ENCODE results near the gene PIGO.

DNA sequence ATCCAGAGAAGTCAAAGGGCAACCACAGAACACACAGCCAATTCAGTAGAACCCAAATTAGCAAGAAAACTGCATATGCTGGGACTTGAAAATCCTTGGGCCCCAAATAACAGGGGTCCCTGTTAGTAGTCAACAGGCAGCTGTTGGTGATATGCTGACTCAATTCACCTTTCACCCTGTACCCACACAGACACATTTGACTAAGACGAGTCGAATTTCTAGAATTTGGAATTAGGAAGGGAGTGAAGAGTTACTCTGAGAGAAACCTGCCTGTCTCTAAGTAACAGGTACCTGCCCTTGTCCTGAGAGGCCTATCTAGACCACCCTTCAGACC, 23.1 kb downstream of the PIGO start:
- TF ChIP-seq, protein P1, sequence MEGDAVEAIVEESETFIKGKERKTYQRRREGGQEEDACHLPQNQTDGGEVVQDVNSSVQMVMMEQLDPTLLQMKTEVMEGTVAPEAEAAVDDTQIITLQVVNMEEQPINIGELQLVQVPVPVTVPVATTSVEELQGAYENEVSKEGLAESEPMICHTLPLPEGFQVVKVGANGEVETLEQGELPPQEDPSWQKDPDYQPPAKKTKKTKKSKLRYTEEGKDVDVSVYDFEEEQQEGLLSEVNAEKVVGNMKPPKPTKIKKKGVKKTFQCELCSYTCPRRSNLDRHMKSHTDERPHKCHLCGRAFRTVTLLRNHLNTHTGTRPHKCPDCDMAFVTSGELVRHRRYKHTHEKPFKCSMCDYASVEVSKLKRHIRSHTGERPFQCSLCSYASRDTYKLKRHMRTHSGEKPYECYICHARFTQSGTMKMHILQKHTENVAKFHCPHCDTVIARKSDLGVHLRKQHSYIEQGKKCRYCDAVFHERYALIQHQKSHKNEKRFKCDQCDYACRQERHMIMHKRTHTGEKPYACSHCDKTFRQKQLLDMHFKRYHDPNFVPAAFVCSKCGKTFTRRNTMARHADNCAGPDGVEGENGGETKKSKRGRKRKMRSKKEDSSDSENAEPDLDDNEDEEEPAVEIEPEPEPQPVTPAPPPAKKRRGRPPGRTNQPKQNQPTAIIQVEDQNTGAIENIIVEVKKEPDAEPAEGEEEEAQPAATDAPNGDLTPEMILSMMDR (IDR thresholded peaks at IDR 0.05; ENCODE audit: low read depth, low read length) = no peak
- no peak for TF ChIP-seq EZH2phosphoT487 (IDR thresholded peaks at IDR 0.05; ENCODE audit: low read depth)
